ENCODE results near the gene MPDU1. TPM values are rescaled to one million over a fixed set of nuclear protein-coding genes. Genes with fewer than 3 reads are reported as not detected.
A peak's percentile ranks its signal among the peaks of the same experiment; 100 is the strongest.

Gene MPDU1
- 30.4 and 34.5 TPM in 2 replicates for total RNA-seq (2014; rRNA removed; shearing (Covaris generic))
- total RNA-seq (2022), result 21.3 and 26.1 TPM in 2 replicates
- Bru-seq, nascent RNA, result percentile 63 among the genes with signal in this experiment
- percentile 69 among the genes with signal in this experiment for BruChase-seq, experiment 1, labeled RNA remaining after a 6-hour chase
- BruChase-seq, experiment 2, labeled RNA remaining after a 2-hour chase, result percentile 72 among the genes with signal in this experiment
- long read RNA-seq, transcript MPDU1-201 (7 exons, 1,601 nt), result major isoform, 18 of 30 reads
- long read RNA-seq, partial matches to known transcripts, result 2 of 30 reads
- long read RNA-seq, other reads (novel, unspliced or antisense), result 6 of 30 reads

- Histone ChIP-seq H3K9me3 (ENCODE audit: low read length) (no peaks in the 10 kb centered on the region), H3K27ac (ENCODE audit: low read depth, low read length, poor library complexity, severe bottlenecking) (peak within 1 kb of the TSS; percentile 78), H3K9me2 (ENCODE audit: insufficient read depth, low read length) (no peaks in the 10 kb centered on the region), H3K36me3 (ENCODE audit: insufficient read depth, low read length) (peaks cover 64% of the 10 kb centered on the region), H3K79me2 (ENCODE audit: insufficient read depth, low read depth, low read length) (peaks cover 5% of the 10 kb centered on the region; the same call in 1 of the 2 replicates), H4K20me1 (ENCODE audit: insufficient read depth, low read length) (no peaks in the 10 kb centered on the region), H2AFZ (ENCODE audit: low read length) (peak within 1 kb of the TSS; percentile 88), H3K4me1 (ENCODE audit: insufficient read depth, low read length, poor library complexity, severe bottlenecking) (peaks cover 33% of the 10 kb centered on the region), H3K4me2 (ENCODE audit: low read length) (peak within 1 kb of the TSS; percentile 94), H3K4me3 (ENCODE audit: low read depth, low read length, poor library complexity, severe bottlenecking) (peak within 1 kb of the TSS; percentile 75)
- ChIA-PET POLR2A (interaction anchor here (1.0 to 2.6 kb wide), 5 partner anchors 9 to 104 kb away, joined by 3 to 6 read pairs (median 4); partner anchors contain the start of genes FXR2 and TP53), CTCF (ENCODE audit: unreplicated experiment) (interaction anchor here (0.5 kb wide), 1 partner anchor 30 kb away, joined by 4 read pairs; no protein-coding TSS in a partner anchor)
- DNase-seq (ENCODE audit: low spot score), result peak; percentile 94
- TSS peak; percentile 90 for BruUV-seq (replicated peaks)
- intact Hi-C loops (cut with micrococcal nuclease; ENCODE audit: unreplicated experiment), result no loop called here
- TF ChIP-seq EZH2phosphoT487 (IDR thresholded peaks at IDR 0.05; ENCODE audit: borderline replicate concordance, low read depth, low read length), result no peak
- no peak for TF ChIP-seq CTCF (conservative IDR thresholded peaks at IDR 0.05; ENCODE audit: low read length)
These were observed at the start of gene MPDU1 for GRCh38 chr17:7583253-7584109. MPDU1 (plus strand) TSS chr17:7583852; CDS start chr17:7583863, 11 bp downstream.

GRCh38 chr17:7538050-7538449, 45.6 kb upstream of the MPDU1 start:
- Histone ChIP-seq H2AFZ (ENCODE audit: low read length) (no peak overlapping the region), H3K4me1 (ENCODE audit: insufficient read depth, low read length, poor library complexity, severe bottlenecking) (no peaks in the 10 kb centered on the region), H3K4me2 (ENCODE audit: low read length) (no peak overlapping the region), H3K27ac (ENCODE audit: low read depth, low read length, poor library complexity, severe bottlenecking) (no peak overlapping the region), H3K4me3 (ENCODE audit: low read depth, low read length, poor library complexity, severe bottlenecking) (no peak overlapping the region), H3K36me3 (ENCODE audit: insufficient read depth, low read length) (no peaks in the 10 kb centered on the region), H3K79me2 (ENCODE audit: insufficient read depth, low read depth, low read length) (no peaks in the 10 kb centered on the region), H3K9me3 (ENCODE audit: low read length) (0 out of 2 replicates have a peak, but pooled peaks cover 4% of the 10 kb centered on the region), H4K20me1 (ENCODE audit: insufficient read depth, low read length) (no peaks in the 10 kb centered on the region), H3K9me2 (ENCODE audit: insufficient read depth, low read length) (no peaks in the 10 kb centered on the region)
- intact Hi-C loops (cut with micrococcal nuclease; ENCODE audit: unreplicated experiment), result no loop called here
- no TSS peak for BruUV-seq (replicated peaks)
- ChIA-PET CTCF (ENCODE audit: unreplicated experiment) (no interaction called here), POLR2A (no interaction called here)
- TF ChIP-seq EZH2phosphoT487 (IDR thresholded peaks at IDR 0.05; ENCODE audit: borderline replicate concordance, low read depth, low read length), result no peak
- TF ChIP-seq CTCF (conservative IDR thresholded peaks at IDR 0.05; ENCODE audit: low read length), result no peak
- no peak for DNase-seq (ENCODE audit: low spot score)
